OCI-LY1 (cell line): ENCODE measurements around the gene IPCEF1.

ENCODE experiments used
- EZH2 ChIP-seq: fragments of 200-600 bp; sonication (generic), shearing (Covaris generic); IDR thresholded peaks from 2 replicates; pipeline ENCODE4 v1.8.0; 2017; ENCODE audit warnings: borderline replicate concordance, mixed run types, mild to moderate bottlenecking, antibody characterized with exemption, low read length, moderate library complexity, mixed read lengths
- TF ChIP-seq, protein P1 (sequence below): fragments of 200-600 bp; sonication (generic), shearing (Covaris generic); IDR thresholded peaks from 2 replicates; pipeline ENCODE4 v1.5.1; 2017; ENCODE audit warnings: mild to moderate bottlenecking, antibody characterized with exemption, low read length, moderate library complexity, mixed read lengths

DNA sequence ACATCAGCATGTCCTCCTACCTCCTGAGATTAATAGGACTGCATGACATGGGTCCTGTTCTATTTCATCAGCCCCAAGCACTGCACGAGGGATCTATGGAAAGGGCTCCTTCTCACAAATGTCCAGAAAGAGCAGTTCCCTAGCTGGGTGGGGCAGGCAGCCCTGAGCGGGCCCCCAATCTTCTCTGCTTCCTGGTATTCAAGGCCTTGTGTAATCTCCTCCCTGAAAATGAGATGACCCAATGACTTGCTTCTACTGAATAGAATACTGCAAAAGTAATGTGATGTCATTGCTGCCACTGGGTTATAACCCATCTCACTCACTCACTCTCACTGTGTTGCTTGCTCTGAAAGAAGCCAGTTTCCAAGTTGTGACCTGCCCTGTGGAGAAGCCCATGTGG is 191.1 kb downstream of the IPCEF1 start:
- TF ChIP-seq, protein P1, sequence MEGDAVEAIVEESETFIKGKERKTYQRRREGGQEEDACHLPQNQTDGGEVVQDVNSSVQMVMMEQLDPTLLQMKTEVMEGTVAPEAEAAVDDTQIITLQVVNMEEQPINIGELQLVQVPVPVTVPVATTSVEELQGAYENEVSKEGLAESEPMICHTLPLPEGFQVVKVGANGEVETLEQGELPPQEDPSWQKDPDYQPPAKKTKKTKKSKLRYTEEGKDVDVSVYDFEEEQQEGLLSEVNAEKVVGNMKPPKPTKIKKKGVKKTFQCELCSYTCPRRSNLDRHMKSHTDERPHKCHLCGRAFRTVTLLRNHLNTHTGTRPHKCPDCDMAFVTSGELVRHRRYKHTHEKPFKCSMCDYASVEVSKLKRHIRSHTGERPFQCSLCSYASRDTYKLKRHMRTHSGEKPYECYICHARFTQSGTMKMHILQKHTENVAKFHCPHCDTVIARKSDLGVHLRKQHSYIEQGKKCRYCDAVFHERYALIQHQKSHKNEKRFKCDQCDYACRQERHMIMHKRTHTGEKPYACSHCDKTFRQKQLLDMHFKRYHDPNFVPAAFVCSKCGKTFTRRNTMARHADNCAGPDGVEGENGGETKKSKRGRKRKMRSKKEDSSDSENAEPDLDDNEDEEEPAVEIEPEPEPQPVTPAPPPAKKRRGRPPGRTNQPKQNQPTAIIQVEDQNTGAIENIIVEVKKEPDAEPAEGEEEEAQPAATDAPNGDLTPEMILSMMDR = no peak
- no peak for TF ChIP-seq EZH2
